HPDE6-E6E7 (cell line): Measurements from ENCODE around the gene PDE3B.
A peak's percentile ranks its signal among the peaks of the same experiment; 100 is the strongest.
"Not testable (repeated sequence)": the region's sequence is repeated elsewhere in the genome, so short reads cannot be mapped to it uniquely, and the experiment has no call there.

Source experiments
- DNase-seq: peaks from one replicate; pipeline ENCODE4 v3.0.0; 2011; ENCODE audit warnings: missing footprints; ENCODE audit errors: extremely low spot score

The PDE3B gene

DNA sequence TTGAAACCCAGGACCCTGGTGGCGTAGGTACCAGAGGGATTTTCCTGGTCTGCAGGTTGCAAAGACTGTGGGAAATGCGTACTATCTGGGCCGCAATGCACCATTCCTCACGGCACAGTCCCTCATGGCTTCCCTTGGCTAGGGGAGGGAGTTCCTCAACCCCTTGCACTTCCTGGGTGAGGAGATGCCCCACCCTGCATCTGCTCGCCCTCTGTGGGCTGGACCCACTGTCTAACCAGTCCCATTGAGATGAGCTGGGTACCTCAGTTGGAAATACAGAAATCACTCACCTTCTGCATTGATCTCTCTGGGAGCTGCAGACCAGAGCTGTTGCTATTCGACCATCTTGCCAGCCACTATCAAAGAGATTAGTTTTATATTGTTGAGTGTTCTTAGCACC lies 100.1 kb downstream of the PDE3B start:
- not testable (repeated sequence) for DNase-seq

DNA sequence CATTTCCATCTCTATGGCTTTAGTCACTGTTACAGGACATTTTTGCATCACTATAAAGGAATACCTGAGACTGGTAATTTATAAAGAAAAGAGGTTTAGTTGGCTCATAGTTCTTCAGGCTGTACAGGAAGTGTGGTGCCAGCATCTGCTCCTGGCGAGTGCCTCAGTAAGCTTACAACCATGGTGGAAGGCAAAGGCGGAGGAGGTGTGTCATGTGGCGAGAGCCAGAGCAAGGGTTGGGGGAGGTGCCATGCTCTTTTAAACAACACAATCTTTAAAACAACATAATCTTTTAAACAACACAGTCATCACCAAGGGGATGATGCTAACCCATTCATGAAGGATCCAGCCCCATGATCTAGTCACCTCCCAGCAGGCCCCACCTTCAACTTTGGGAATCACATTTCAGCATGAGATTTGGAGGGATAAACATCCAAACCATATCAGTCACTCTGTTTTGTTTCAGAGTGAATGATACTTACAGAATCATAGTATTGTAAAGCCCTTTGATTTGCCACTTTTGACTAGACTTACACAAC lies 103.3 kb downstream of the PDE3B start:
- DNase-seq = no peak

DNA sequence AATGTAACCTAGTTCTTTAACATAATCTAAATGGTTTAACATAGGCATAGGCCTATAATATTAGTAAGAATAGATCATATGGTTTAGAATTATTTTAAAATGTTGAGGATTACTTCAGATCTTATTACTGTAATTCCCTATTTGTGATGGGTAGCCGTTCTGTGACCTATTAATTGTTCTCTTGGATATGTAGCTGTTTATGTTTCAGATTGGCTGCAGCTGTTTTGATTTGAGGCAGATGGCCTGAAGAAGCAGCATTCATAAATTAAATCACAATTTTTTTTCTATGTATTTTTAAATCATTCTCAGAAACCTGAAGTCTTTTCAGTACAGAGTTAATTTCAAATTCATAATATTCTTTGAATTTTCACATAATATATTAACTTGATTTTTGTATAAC lies 104.5 kb downstream of the PDE3B start:
- DNase-seq = no peak

DNA sequence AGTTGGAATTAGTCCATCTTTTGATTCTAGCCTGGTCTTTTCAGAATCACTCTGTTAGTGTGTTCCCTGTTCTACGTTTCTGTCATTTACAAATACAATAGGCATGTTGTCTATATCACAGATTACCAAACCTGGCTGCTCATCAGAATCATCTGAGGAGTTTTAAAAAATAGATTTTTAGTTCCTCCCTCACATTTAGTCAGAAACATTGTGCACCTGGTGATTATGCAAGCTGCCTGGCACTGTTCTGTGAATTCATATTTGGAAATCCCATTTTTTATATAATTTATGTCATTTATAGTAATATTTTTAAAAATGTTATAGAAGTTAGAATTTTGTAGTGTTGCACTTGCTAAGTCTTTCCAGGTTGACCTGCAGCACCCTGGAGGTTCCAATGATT lies 107.3 kb downstream of the PDE3B start:
- no peak for DNase-seq

DNA sequence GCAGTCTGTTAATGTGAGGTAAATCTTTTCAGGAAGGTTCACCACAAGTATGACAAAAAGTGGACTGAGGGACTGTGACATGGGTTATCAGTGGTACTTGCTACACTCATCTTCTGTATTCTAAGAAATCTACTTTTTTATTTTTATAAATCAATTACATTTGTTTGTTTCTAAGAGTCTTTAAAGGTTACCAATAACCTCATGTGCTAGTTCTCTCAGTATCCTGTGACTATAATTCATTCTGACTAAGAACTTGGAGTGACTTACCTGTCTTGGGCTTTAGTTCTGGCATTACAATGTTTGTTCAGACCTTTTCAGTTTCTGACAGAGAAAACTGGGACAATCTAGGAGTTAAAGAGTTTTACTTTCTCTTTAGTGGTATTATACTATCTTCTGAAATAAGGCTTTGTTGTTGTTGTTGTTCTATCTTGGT lies 108.4 kb downstream of the PDE3B start:
- no peak for DNase-seq

DNA sequence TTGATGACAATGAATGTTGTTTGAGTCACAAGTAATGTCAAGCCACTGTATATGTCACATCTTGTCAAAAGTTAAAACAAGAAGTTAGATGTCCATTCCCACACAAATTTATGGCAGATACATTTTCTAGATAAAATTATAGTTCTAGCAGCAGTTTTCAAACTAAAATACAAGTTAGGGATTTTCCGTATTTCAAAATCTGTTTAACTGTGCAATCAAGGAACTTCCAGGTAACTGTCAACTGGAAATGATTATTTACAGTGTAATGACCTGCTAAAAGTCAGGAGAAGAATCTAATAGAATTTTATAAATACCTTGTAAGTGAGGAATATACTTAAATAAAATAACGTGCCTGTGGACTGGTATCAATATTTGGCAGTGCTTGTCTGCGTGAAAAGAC lies 111.5 kb downstream of the PDE3B start:
- DNase-seq = no peak

DNA sequence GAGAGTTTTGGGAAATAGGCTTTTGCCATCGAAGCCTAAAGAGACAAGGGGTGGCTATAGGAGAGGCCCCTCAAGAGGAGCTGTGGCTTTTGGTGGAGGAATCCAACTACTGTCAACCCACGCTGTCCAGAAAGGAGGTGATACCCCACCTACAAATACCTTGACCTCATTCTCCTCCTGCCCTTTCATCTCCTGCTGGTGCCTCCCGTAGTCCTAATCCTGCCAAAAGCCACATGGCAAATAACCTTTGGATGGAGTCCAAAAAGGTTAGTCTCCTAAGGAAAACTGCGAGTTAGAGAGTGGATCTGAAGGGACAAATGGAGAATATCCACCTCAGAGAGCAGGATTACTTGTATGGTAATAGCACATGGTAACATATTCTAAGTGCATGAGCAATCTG lies 112.7 kb downstream of the PDE3B start:
- DNase-seq = no peak

DNA sequence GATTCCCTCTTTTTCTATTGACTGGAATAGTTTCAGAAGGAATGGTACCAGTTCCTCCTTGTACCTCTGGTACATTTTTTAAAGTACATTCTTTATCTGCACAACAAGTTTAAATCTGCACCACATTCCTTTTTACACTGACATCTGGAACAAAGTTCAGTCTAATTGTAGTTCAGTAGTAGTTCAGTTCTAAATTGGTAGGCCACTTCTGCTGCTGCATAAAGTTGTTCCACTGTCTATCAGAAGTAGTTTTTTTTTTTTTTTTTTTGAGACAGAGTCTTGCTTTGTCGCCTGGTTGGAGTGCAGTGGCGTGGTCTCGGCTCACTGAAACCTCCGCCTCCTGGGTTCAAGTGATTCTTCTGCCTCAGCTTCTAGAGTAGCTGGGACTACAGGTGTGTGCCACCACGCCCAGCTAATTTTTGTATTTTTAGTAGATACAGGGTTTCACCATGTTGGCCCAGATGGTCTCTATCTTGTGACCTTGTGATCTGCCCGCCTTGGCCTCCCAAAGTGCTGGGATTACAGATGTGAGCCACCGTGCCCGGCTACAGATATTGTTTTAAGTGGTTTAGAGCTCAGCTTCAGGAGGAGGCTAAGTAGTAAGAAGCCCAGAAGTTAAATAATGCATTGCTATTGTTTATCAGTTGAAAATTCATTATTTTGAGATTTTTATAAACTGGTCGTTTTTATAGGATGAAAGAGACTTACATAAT lies 115.9 kb downstream of the PDE3B start:
- not testable (repeated sequence) for DNase-seq

DNA sequence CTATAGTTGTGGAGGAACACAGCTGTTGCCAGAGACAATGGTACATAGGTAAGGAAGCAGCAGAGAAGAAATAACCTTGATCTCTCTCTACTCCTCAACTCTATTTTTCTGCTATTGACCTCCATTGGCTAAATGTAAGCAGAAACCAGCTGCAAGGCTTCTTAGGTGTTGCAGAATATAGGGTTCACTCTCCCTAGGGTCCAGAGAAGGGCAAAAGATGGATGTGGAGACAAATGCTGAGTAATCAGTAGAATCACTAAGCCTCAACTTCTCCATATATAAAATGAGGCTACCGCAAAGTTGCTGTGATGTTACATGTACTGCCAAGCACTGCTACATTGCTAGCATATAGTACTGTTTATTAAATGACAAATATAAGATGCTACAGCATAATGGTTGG lies 120.6 kb downstream of the PDE3B start:
- DNase-seq = no peak

DNA sequence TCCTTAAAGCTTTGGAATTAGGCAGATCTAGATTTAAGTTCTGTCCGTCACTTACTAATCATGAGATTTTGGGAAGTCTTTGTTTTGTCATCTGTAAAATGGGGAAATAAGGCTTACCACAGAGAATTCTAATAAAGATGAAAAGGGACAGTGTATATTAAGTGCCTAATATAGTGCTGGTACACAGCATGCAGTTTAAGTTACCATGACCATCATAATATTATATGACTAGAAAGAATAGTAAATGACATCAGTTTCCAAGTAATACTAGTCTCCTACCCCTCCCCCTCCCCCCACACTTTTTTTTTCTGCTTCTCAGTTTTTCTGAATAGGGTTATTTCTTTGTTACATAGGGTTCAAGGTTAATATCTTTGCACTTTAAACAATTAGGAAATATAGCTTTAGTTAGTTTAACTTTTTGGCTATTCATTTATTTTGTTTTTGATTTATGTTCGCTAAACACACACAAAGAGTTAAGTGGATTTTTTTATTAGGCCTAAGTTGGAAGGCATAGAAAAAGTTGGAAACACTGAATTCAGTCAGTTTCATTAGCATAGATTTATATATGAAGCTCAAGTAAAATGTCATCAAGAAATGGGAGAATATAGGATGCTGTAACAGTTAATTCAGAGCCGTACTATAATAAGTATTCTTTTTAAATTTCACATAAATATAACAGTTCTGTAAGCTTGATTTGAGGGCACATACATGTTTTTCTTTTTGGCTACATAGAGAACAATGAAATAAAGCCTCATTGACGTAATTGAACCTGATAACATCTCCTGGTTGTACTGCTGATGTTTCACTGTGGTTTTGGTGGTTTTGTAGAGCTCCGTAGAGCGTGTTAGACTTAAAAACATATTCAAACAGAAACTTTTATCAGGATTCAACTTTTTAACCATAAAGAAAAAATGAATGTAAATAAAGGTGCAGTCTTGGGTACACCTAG lies 121.2 kb downstream of the PDE3B start:
- DNase-seq = no peak

DNA sequence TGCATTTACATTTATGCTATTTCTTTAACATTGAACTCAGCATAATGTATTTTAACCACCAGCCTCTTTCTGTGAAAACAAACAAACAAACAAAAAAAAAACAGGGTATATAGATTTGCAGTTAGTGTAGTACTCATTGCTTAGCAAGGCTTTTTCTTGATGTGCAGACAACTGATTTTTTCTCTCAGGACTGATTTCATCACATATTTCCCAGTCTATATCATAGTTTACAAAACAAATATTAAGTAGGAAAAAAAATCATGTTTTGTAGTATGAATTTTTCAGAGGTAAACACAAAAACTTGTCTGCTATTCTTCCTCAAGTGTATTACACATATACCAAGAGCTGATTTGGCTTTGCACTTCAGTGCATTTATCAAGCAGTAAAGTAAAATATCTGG lies 123.0 kb downstream of the PDE3B start:
- no peak for DNase-seq

DNA sequence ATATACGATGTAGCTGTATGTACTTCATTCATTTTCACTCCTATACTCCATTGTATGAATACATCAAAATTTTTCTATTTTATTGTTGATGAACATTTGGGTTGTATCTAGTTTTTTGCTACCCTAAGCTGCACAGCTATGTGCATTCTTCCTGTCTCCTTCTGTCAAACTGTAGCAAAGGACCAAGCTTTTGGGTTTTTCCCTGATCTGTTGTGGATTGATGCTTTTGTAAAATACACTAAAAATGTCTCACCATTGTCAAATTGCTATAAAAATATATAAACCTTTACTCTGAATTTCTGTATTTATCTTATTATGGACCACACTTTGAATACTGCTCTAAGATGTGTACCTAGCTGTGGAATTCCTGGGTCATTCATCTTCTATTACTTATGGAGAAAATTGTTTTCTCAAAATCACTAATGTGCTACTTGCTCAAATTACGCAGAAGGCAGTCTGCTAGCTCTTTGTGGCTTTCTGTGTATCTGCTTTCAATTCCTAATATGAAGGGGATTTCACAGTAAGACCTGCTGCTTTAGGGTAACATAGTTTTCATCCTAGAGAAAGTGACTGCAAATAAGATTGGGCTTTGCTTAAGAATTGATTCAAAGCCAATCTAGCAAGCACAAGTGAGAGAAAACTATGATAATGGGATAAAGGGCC lies 125.1 kb downstream of the PDE3B start:
- no peak for DNase-seq

DNA sequence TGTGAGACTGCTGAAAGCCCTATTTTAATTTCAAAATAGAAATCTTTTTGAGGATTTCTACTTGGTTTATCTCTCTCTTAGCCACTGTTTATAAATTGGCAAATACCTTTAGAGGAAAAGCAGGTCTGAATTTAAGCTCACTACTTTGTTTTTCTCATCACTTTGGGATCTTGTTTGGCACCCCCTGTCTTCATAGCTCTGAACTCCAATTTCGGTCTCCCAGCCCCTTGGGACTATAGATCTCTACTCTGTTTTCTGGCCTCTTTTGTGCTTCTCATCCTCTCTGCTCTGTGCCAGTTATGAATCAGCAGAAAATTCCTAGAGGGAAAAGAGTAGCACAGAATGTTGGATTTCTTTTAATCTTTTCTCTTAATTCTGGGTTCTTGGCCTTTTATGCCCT lies 130.2 kb downstream of the PDE3B start:
- DNase-seq = no peak

DNA sequence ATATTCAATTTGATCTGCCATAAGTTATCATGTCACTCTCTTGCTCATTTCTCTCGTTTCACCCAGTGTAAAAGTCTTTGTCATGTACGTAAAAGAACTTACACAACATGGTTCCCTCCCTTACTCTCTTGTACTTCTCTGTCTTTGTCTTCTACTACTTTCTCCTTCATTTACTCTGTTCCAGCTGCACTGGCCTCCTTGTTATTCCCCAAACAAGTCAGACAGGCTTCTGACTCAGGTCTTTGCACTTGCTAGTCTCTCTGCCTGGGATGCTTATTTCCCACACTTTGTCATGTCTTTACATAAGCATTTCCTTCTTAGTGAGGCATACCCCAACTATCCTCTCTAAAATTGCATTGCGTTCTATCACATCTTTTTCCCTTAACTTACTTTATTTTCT lies 131.1 kb downstream of the PDE3B start:
- DNase-seq = peak; percentile 16

DNA sequence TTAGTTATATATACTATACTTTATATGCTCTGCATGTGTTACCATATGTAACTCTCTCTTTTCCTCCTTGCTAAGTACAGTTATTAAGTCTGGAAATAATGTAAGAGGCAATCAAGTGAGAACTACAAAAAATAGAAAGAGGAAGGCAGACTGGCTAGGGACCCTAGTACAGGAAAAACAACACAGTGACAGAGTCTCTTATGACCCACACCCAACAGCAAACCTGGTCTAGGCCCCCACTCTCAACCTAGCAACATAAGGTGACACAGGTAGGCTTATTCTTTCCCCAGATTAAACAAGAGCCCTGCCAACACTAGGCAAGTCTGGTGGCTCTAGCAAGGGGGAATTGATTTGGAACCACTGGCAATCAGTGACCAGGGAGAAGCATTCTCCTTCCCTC lies 132.3 kb downstream of the PDE3B start:
- DNase-seq = no peak

DNA sequence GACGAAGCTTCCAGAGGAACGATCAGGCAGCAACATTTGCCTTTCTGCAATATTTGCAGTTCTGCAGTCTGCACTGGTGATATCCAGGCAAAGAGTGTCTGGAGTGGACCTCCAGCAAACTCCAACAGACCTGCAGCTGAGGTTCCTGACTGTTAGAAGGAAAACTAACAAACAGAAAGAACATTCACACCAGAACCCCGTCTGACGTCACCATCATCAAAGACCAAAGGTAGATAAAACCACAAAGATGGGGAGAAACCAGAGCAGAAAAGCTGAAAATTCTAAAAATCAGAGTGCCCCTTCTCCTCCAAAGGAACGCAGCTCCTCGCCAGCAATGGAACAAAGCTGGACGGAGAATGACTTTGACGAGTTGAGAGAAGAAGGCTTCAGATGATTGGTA lies 134.9 kb downstream of the PDE3B start:
- not testable (repeated sequence) for DNase-seq

DNA sequence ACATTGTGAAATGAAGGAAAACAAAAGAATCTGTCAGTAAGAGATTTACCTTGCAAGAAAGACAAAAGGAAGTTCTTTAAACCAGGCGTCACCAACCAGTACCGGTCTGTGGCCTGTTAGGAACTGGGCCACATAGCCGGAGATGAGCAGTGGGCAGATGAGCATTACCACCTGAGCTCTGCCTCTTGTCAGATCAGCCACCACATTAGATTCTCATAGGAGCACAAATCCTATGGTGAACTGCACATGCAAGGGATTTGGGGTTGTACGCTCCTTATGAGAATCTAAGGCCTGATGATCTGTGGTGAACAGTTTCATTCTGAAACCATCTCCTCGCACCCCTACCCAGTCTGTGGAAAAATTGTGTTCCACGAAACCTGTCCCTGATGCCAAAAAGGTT lies 140.2 kb downstream of the PDE3B start:
- no peak for DNase-seq

DNA sequence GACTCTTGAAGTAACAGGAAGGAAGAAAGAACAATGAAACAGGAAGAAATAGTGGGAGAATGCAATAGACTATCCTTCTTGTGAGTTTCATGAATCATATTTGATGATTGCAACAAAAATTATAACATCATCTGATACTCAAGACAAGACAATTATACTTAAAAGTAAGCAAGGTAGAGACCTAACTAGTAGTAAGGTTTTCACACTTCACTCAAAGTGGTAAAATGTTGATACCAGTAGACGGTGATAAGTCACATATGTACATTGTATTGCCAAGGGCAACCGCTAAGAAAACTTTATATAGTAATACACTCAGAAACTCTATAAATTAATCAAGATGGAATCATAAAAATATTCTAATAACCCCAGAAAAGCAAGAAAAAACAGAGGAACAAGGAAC lies 140.6 kb downstream of the PDE3B start:
- no peak for DNase-seq

DNA sequence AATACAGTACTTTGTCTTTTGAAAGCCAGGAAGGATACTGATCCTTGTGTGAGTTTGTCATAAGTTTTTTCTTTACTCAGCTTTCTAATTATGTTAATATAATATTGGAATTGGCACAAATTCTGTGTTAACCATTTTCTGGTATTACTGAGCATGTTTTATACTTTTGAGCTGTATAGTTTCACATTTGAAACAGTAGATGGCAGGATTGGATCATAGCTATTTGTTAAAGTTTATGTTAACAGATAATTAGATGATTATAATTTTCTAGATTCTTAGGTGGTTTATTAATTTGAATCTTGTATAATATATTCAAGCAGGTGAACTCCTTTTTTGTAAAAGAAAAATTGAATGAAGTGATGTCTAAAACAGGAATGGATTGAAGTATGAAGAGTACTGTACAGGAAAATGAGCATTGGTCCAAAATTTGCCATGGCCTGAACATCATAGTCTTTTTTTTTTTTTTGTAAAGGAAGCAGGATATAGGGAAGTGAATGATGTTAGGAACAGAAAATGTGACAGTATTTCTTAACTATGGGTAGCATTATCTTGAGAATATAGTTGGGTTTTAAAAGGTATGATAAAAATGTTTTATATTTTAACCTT lies 146.4 kb downstream of the PDE3B start:
- no peak for DNase-seq

DNA sequence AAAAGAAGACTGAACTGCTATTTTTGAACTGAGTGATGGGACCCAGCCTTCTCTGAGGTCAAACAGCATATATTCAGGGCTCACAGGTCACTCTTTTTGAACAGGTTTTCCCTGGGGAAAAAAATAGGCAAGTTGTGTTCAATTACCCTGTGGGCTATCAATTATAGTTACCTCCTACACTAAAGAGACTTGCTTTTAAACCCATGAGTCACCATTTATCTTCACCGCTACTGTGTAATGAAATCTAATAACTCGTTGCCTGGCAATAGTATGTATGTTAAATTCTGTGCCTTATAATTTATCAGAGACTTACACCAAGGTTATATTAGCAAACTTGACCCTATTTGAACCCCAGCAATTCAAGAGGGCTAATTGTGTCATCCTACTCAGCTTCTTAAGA lies 149.9 kb downstream of the PDE3B start:
- no peak for DNase-seq

DNA sequence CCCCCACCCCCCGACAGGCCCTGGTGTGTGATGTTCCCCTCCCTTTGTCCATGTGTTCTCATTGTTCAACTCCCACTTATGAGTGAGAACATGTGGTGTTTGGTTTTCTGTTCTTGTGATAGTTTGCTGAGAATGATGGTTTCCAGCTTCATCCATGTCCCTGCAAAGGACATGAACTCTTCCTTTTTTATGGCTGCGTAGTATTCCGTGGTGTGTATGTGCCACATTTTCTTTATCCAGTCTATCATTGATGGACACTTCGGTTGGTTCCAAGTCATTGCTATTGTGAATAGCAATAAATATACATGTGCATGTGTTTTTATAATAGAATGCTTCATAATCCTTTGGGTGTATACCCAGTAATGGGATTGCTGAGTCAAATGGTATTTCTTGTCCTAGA lies 152.4 kb downstream of the PDE3B start:
- DNase-seq = not testable (repeated sequence)

DNA sequence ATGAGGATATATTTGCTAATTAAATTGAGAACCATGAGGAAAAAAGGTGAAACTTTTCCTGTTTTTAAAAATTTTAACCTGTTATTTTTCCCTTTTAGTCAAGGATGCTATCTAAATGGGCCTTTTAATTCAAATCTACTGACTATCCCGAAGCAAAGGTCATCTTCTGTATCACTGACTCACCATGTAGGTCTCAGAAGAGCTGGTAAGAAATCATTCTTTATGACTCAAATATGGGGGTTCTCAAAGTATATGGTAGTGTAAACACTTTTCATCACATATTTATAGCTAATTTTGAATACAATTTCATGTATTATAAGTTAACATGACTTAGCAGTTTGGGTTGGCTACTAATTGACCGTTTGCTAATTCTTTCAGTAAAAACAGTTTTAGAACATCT lies 160.2 kb downstream of the PDE3B start:
- no peak for DNase-seq
